Epithelial cell of esophagus (primary cell): ENCODE measurements around the gene FIBCD1.

Experiments
- DNase-seq: peaks from one replicate; pipeline ENCODE4 v3.0.0; 2010; ENCODE audit warnings: low read depth
- H3K4me3 ChIP-seq: 2 replicates; pipeline ENCODE4 v1.5.1; 2011; ENCODE audit warnings: mild to moderate bottlenecking, low read length, control low read depth
- CTCF ChIP-seq: IDR thresholded peaks from 2 replicates; pipeline ENCODE4 v1.5.1; 2011; ENCODE audit warnings: low read depth, mild to moderate bottlenecking, low read length, control low read depth, inconsistent platforms; ENCODE audit not compliant: insufficient read depth; ENCODE audit errors: missing control alignments

Gene FIBCD1

GRCh38 chr9:130981002-130981755, 42.1 kb upstream of the FIBCD1 start:
- H3K4me3 ChIP-seq = no peak overlapping the region
- DNase-seq = no peak
- no peak for TF ChIP-seq CTCF

GRCh38 chr9:130980526-130980925, 41.5 kb upstream of the FIBCD1 start:
- H3K4me3 ChIP-seq = no peak overlapping the region
- TF ChIP-seq CTCF = no peak
- DNase-seq = no peak

- TF ChIP-seq CTCF = no peak
- DNase-seq = no peak
- no peak overlapping the region for H3K4me3 ChIP-seq
These were observed 40.7 kb upstream of the FIBCD1 start for GRCh38 chr9:130979591-130980385.

GRCh38 chr9:130977811-130978221, 38.8 kb upstream of the FIBCD1 start:
- DNase-seq = no peak
- no peak overlapping the region for H3K4me3 ChIP-seq
- TF ChIP-seq CTCF = no peak

GRCh38 chr9:130975932-130976841, 37.1 kb upstream of the FIBCD1 start:
- no peak for TF ChIP-seq CTCF
- DNase-seq = no peak
- H3K4me3 ChIP-seq = no peak overlapping the region

- DNase-seq = no peak
- H3K4me3 ChIP-seq = no peak overlapping the region
- no peak for TF ChIP-seq CTCF
These were observed 36.1 kb upstream of the FIBCD1 start for GRCh38 chr9:130975156-130975555.
